GOT3 (cell line): ENCODE measurements around the gene ATP6V1F.

ENCODE experiments used
- DNase-seq: peaks from one replicate; lab custom pipeline; 2025; ENCODE audit warnings: mixed read lengths; lab: John Stamatoyannopoulos, UW

ATP6V1F gene

DNA sequence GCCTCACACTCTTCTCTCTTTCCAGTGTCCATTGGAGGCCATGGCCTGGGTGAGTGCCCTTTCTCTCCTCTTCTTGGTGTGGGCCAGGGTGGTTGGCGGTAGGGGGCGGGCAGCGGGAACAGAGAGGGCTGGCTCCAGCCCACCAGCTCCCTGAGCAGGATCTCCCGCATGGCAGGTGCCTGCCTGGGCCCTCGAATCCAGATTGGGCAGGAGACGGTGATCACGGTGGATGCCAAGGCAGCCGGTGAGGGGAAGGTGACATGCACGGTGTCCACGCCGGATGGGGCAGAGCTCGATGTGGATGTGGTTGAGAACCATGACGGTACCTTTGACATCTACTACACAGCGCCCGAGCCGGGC lies 13.5 kb upstream of the ATP6V1F start:
- DNase-seq, result no peak

DNA sequence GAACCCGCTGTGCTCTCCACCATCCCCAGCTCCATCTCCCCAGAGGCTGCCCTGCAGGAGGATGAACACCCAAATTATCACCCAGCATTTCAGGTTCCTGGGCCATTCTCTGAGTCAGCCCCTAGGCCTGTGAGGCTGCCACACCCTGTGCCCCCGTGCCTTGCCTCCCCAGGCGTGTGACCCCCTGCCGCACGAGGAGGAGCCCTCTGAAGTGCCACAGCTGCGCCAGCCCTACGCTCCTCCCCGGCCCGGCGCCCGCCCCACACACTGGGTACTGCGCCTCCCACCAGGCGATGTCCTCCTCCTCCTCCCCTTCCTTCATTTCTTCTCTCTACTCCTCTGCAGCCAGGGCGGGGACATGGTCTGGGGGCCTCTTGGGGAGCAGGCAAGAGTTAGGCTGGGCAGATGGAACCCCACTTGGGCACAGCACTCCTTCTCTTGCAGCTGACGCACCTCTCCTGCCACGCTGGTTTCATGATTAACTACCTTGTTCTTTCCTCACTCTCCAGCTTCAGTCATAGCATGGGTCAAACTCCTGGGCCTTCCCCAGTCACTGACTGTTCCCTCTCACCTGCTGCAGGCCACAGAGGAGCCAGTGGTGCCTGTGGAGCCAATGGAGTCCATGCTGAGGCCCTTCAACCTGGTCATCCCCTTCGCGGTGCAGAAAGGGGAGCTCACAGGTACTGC lies 12.7 kb upstream of the ATP6V1F start:
- DNase-seq, result no peak

DNA sequence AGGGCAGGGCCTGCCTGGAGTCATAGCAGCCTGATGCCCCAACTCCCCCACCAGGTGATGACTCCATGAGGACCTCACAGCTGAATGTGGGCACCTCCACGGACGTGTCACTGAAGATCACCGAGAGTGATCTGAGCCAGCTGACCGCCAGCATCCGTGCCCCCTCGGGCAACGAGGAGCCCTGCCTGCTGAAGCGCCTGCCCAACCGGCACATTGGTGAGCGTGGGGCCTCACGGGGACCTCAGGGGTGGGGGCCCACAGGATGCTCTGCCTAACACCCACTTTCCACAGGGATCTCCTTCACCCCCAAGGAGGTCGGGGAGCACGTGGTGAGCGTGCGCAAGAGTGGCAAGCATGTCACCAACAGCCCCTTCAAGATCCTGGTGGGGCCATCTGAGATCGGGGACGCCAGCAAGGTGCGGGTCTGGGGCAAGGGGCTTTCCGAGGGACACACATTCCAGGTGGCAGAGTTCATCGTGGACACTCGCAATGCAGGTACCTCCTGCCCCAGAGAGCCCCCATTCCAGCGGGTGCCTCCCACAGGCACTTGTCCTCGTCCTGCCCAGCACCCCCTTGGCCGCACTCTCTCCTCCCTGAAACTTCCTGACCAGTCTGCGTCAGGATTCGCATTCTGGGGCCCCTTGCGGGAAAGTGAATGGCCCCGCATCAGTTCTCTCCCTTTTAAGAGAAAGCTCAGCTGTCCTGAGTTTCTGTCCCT lies 10.0 kb upstream of the ATP6V1F start:
- DNase-seq, result no peak

DNA sequence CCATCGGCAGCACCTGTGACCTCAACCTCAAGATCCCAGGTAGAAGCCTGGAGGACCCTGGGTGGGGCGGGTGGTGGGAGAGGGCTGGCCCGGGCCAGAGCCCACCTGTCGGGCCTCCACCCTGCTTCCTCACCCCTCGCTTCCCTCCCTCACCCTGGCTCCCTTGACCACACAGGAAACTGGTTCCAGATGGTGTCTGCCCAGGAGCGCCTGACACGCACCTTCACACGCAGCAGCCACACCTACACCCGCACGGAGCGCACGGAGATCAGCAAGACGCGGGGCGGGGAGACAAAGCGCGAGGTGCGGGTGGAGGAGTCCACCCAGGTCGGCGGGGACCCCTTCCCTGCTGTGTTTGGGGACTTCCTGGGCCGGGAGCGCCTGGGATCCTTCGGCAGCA lies 8.9 kb upstream of the ATP6V1F start:
- no peak for DNase-seq

DNA sequence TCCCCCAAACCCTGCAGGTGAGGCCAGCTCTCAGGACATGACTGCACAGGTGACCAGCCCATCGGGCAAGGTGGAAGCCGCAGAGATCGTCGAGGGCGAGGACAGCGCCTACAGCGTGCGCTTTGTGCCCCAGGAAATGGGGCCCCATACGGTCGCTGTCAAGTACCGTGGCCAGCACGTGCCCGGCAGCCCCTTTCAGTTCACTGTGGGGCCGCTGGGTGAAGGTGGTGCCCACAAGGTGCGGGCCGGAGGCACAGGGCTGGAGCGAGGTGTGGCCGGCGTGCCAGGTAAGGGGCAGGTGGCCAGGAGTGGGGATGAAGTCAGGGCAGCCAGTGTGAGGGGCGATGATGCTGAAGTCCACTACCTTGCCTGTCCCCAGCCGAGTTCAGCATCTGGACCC lies 8.3 kb upstream of the ATP6V1F start:
- no peak for DNase-seq

DNA sequence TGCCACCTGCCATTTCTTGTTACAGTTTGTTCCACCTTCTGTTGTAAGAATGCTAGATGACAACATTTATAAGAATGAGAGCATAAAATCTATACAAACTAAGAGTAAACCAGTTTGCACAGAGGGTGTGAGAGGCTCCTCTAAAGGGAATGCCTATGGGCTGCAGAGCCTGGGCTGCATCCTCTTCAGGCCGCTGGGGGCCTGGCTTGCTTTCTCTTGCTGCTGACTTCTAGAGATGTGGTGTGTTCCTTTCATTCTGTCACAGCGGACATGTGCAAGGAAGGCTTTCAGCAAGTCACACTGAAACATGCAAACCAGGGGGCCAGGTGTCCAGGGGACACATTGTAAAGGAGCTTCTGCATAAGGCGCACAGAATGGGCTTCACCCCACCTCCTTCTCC lies 7.1 kb upstream of the ATP6V1F start:
- no peak for DNase-seq

DNA sequence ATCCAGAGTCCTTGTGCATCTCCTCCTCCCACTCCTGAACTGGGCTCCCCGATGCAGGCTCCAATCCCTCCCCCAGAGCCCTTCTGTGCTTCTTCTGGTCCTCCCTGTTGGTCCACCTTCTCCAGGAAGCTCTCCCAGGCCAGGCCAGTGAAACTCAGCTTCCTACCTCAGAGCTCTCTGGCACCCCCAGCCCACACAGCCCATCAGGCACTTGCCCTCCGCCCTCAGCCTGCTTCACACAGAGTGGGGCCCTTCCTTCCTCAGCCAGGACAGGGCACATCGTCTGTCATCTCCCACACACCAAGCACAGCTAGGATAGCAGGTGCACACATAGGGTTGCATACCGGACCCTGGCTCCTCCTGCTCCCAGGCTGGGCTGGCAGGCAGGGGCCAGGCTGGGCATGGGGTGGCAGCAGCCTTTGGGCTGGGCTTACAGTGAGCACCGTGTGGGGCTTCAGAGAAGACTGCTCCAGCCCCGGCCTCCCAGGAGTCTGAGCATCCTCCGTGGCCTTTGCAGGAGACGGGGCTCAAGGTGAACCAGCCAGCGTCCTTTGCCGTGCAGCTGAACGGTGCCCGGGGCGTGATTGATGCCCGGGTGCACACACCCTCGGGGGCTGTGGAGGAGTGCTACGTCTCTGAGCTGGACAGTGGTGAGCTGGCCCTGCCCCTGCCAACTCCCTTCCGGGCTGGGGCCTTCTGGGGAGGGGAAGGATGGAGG lies 6.5 kb upstream of the ATP6V1F start:
- DNase-seq, result no peak

DNA sequence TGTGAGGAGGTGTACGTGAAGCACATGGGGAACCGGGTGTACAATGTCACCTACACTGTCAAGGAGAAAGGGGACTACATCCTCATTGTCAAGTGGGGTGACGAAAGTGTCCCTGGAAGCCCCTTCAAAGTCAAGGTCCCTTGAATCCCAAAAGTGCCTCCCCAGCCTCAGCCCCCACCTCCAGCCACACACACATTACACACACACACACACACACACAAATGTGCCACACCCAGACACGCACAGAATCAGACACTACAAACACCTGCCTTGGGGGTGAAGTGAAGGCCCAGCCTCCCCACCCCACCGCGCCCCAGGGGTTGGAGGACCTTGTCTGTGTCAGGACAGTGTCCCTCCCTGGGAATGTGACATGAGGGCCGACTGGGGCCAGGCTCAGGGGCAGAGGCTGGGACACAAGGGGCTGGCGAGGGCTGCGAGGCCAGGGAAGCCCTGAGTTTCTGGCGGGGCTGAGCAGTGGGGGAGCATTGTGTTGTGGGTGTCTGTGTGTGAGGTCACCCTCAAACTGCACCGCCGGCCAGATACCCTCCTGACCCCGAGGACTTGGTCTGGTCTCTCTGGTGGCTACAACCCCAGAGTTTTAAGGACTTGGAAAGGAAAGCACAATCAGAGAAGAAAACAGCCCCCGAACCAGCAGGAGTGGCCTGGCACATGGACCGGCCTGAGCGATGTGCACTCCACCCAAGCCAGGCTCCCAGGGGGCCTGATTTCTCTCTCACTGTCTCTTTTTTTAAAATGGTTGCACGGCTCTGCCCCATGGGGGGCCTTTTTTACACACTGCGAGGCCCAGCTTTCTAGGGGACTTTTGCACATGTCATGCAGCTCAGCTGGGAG lies 4.0 kb upstream of the ATP6V1F start:
- no peak for DNase-seq

DNA sequence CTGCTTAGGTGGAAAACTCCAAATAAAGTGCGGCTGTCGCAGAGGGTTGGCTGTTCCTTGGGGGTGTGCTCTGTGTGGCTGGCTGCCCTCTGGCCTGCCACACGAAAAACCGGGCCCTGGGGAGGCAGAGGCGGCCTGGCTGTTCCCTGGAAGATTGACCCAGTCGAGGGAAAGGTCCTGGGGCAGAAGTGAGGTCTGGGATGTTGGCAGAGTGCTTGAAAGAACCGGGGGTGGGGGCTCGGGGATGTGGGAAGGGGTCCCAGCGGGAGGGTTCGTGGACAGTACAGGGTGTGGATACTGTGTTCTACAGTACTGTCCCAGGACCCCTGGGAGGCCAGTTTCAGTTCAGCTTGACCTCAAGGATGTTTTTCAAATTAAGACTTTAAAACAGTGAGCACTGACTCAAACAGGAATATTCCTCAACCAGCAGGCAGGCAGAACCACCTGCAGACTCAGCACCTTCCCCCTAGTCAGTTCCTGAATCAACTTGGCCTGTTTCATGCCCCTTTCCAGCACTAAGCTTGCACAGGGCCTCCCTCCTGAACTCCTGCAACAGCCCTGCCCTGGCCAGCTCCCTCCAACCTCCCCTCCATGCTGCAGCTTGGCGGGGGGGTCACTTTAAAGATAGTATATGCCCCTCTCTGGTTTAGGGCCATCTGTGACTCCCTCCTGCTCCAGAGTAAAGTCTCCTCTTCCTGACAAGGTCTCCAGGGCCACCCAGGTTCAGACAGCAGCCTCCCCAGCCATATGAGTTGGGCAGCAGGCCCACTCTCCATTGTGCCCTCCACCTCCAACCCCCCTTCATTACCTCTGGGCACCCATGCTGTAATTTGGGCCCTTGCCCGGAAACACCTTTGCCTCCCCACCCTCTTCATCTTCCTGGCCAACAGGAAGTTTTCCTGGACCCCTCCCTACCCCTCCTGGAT lies 3.2 kb upstream of the ATP6V1F start:
- DNase-seq, result no peak

DNA sequence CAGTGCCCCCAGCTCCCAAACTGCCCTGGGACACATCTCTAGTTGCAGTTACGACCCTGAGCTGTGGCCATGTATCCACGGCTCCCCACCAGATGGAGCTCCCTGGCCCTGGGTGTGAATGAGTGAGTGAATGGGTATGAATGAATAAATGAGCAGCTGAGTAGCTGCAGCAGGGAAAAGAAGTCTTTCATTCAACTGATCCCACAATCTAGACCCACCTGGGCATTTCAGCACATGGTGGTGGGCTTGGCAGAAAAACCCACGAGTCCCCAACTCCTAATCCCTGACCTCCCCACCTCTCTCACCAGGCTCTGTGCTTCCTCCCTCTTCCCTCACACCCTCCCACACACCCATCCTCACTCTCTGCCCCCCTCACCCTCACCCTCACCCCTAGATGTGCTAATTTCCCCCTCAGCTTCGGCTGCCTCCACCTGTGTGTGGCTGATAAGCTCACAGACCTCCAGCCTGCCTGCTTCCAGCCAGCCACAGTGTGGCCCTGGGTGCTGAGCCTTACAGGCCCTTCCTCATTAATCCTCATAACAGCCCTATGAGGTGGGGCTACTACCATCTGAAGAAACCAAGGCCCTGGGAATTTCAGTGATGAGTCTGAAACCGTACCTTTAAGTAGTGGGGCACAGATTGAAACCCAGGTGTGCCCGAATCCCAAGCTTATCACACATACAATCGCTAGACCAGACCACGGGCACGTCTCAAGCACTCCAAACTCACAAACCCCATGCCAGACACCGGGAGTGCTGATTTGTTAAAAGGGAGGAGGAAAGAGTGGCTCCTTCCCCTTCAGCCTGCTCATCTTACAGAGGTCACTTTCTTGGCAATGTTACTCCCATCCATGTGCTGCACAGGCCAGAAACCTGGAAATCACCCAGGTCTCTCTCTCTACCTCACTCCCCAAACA lies 2.2 kb upstream of the ATP6V1F start:
- no peak for DNase-seq

DNA sequence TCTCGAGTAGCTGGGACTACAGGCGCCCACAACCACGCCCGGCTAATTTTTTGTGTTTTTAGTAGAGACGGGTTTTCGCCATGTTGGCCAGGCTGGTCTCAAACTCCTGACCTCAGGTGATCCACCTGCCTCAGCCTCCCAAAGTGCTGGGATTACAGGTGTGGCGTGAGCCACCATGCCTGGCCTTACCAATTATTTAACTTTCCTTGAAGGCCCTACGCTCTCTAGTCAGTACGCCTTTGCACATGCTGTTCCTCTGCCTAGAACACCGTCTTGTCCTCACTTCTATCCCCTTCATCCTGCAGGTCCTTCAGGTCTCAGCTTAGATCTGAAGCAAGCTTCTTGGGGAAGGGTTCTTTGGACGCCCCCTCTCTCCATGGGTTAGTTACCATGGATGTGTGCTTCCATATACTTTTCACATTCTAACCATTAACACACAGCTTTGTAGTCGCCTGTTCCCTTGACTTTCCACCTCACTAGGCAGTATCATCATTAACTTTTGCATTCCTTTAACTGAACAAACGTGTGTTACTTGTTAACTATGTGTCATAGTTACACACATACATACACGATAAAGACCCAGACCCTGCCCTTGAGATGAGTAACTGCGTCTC lies 592 bp upstream of the ATP6V1F start:
- no peak for DNase-seq

DNA sequence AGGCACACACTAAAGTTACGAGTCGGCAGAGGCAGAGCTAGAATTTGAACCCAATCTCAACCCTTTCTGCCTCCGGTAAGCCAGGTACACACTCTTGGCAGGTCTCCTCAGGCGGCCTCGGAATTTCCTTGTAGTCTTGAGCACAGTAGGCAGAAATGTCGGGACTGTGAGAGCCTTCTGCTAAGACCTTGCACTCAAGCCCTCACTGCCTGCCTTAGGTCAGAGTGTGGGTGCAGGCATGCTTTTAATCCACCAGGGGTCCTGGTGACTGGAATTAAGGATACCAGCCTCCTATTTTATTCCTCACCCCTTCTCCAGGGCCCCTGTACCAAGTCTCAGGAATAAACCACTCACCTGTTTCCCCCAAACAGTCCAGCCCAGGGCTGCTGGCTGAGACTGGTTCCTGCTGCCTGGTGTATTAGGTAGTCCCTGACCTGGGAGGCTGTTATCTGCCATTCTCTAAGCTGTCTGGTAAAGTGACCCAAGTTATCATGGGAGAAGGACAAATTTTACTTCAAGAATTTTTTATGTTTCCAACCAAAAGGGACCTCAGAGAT lies 855 bp downstream of the ATP6V1F start:
- DNase-seq, result no peak

DNA sequence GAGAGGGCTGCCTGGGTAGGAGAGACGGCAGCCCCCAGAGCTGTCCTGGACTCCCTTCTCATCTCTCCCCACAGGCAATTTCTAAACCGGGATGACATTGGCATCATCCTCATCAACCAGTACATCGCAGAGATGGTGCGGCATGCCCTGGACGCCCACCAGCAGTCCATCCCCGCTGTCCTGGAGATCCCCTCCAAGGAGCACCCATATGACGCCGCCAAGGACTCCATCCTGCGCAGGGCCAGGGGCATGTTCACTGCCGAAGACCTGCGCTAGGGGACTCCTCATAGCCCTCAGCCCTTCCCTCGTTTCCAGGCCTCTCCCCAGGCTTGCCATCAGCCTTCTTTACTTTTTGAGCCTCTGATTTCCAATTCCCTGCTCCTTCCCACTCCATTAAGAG lies 2.6 kb downstream of the ATP6V1F start:
- DNase-seq, result no peak

DNA sequence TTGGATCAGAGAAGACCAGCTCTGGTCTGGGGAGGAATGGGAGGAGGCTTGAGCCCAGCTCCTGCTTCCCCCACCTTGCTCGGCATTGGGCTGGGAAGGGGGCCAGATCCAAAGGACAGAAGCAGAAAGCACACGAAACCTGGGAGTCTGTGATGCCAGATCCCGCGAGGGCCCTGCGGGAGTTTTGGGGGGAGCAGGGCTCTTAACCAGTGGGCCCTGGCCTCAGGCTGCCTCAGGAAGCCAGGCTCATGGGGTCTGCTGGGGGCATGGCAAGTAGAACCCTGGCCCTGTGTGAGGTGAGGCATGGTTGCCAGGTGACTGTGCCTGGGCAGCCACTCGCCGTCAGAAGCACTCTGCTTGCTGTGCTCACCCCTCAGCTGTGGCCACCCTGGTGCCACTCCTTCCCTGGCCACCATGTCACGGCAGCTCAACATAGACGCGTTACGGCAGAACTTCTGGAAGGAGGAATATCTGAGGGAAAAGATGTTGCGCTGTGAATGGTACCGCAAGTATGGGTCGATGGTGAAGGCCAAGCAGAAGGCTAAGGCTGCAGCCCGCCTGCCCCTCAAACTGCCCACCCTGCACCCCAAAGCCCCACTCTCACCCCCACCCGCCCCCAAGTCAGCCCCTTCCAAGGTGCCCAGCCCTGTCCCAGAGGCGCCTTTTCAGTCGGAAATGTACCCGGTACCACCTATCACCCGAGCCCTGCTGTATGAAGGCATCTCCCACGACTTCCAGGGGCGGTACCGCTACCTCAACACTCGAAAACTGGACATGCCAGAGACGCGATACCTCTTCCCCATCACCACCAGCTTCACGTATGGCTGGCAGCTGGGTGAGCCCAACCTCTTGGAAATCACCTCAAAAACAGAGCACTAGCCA lies 3.6 kb downstream of the ATP6V1F start:
- DNase-seq, result no peak

DNA sequence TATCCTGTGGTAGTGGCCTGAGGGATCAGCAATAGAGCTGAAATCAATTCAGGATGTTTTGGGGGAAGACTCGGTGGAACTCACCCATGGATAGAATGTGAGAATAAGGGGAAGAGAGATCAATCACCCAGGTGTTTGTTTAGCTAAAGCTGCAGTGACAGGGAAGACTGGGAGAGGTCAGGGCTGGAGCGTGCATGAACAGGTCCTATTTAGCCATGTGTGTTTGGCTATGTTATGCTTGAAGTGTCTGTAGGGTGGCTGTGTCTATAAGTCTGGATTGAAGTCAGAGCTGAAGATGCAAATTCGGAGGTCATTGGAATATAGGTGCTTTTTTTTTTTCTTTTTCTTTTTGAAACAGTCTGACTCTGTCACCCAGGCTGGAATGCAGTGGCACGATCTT lies 4.6 kb downstream of the ATP6V1F start:
- no peak for DNase-seq

DNA sequence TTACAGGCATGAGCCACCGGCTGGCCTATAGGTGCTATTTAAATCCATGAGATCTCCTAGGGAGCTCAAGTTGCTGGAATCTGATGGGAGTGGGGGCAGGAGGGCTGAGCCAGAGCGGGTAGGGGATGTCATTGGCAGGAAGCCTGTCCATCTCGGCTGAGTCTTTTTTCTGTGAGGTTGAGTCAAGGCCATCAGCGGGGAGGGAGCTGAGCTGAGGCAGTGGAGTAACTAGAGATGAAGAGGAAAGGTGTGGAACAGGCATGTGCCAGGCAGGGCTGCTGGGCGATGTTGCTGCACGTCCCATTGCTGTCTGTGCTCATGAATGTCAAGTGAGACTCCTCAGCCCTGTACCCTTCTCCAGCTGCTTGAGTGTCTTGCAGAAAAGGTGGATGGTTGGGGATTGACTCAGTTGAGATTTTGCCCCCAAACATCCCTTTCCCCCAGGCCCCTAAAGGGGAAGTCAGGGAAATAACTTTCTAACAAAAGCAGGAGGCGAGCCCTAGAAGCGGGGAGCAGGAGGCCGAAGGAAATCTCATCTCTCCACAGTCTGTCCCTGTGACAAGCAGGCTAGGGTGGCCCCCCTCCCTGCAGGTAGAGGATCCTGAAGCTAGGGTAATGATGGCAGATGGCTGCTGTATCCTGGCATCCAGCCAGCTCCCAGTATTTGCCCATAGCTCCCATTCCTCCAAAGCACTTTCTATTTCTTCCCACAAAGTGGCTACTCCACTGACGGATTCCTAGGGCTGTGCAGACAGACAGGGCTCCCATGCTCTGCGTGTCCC lies 5.4 kb downstream of the ATP6V1F start:
- DNase-seq, result no peak

DNA sequence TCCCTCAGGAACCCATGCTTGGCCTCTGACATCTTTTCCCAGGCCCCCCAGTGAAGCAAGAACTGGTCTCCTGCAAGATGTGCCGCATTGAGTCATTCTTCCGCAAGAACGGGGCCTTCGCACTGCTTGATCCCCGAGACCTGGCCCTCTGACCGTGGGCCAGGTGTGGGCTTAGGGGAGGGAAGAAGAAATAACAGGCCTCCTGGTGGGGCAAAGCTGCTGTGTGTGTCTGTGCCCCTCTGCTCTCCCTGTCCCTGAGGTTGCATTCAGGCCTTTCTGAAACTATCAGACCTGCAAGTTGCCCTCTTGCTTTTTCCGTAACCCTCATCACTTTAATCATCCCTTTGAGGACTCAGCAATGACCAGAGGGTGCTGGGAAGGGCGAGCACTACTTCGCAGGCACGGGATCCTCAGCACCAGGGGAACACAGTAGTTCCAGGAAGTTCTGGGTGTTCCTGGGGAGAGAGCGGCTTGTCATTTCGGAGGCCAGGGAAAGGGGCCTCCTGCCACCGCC lies 6.0 kb downstream of the ATP6V1F start:
- DNase-seq, result no peak
